H1 (cell line): ENCODE results near the gene DNAH1. TPM values are rescaled to one million over a fixed set of nuclear protein-coding genes. Genes with fewer than 3 reads are reported as not detected.

Source experiments
- TBP ChIP-seq: IDR thresholded peaks from 2 replicates; pipeline ENCODE4 v1.6.1; 2011; ENCODE audit warnings: low read depth, low read length, improper control_type of control experiment
- polyA plus RNA-seq, 7 experiments: library from polyadenylated mRNA; depleted of rRNA in 3 of 7; stranded (reverse) in 5 of 7; unstranded in 2 of 7; fragments of >200 nt in 5 of 7; fragments of 200-250 nt in 2 of 7; gene quantifications; 1 replicate in 5 of 7; 2 replicates in 1 of 7; 4 replicates in 1 of 7; pipeline versions ENCODE4 v1.2.1 to v1.2.3, GENCODE V29; 2011 to 2013; ENCODE audit warnings: missing spikeins in 2 of 7, mixed read lengths in 2 of 7
- total RNA-seq: library from RNA; stranded (reverse); fragmentation: NEBNext Ultra II Directional; extraction: Animal tissue kit (Norgen Biotek cat#: 25700); gene quantifications from 2 replicates; pipeline ENCODE4 v1.2.1, GENCODE V29; 2021

Gene DNAH1
- total and polyA plus RNA-seq, 2 of the 8 experiments (the other 6 are each of a cell fraction or from before 2014, with no cell fraction given) = 1.0 to 1.5 TPM

GRCh38 chr3:52322466-52322865, 6.3 kb downstream of the DNAH1 start (continued):
- TF ChIP-seq TBP = no peak
